OCI-LY7 (cell line): ENCODE data around the gene KSR1. TPM values are rescaled to one million over a fixed set of nuclear protein-coding genes. Genes with fewer than 3 reads are reported as not detected.

ENCODE experiments used
- BruUV-seq: library from RNA; stranded (reverse); fragments of 400-500 nt; replicated peaks from 2 replicates; lab custom pipeline; 2021; lab: Mats Ljungman, UMichigan
- CTCF ChIA-PET: fragments of 300-600 bp; sonication (Branson Sonifier 250); formaldehyde crosslinking; loops from one replicate; lab custom pipeline; 2022; ENCODE audit warnings: antibody characterized with exemption; ENCODE audit not compliant: unreplicated experiment; lab: Charles Lee
- POLR2A ChIA-PET: fragments of 300-600 bp; sonication (Branson Sonifier 250); formaldehyde crosslinking; loops from one replicate; lab custom pipeline; 2022; ENCODE audit warnings: antibody characterized with exemption; lab: Charles Lee
- DNase-seq: peaks from one replicate; pipeline ENCODE4 v3.0.0-alpha.2; 2015; ENCODE audit warnings: low spot score
- H2AFZ ChIP-seq: fragments of 200-600 bp; sonication (generic), shearing (Covaris generic); 2 replicates; pipeline ENCODE4 v1.6.1; 2014; ENCODE audit warnings: mild to moderate bottlenecking, antibody characterized with exemption, low read length, moderate library complexity
- H3K27ac ChIP-seq: fragments of 200-600 bp; sonication (generic); 2 replicates; pipeline ENCODE4 v1.5.1; 2014; ENCODE audit warnings: mixed run types, low read depth, mild to moderate bottlenecking, moderate library complexity, low read length, inconsistent platforms; ENCODE audit not compliant: poor library complexity, severe bottlenecking
- H3K36me3 ChIP-seq: fragments of 200-600 bp; sonication (generic); 2 replicates; pipeline ENCODE4 v1.6.1; 2014; ENCODE audit warnings: mild to moderate bottlenecking, antibody characterized with exemption, low read length, moderate library complexity, mixed read lengths; ENCODE audit not compliant: insufficient read depth
- H3K4me1 ChIP-seq: fragments of 200-600 bp; sonication (generic); 2 replicates; pipeline ENCODE4 v1.5.1; 2014; ENCODE audit warnings: mild to moderate bottlenecking, low read length; ENCODE audit not compliant: insufficient read depth, poor library complexity, severe bottlenecking
- H3K4me2 ChIP-seq: fragments of 200-600 bp; sonication (generic); 2 replicates; pipeline ENCODE4 v1.6.1; 2014; ENCODE audit warnings: mild to moderate bottlenecking, low read length
- H3K4me3 ChIP-seq: fragments of 200-600 bp; sonication (generic); 2 replicates; pipeline ENCODE4 v1.5.1; 2014; ENCODE audit warnings: mild to moderate bottlenecking, low read depth, low read length; ENCODE audit not compliant: poor library complexity, severe bottlenecking
- H3K79me2 ChIP-seq: fragments of 200-600 bp; sonication (generic); 2 replicates; pipeline ENCODE4 v1.6.1; 2016; ENCODE audit warnings: low read depth, mild to moderate bottlenecking, low read length, moderate library complexity, mixed read lengths; ENCODE audit not compliant: insufficient read depth
- H3K9me2 ChIP-seq: fragments of 200-600 bp; sonication (generic); 2 replicates; pipeline ENCODE4 v1.6.1; 2016; ENCODE audit warnings: mild to moderate bottlenecking, low read length, mixed read lengths; ENCODE audit not compliant: insufficient read depth
- H3K9me3 ChIP-seq: fragments of 200-600 bp; sonication (generic); 2 replicates; pipeline ENCODE4 v1.6.1; 2014; ENCODE audit warnings: mild to moderate bottlenecking, mixed run types, low read length, mixed read lengths
- H4K20me1 ChIP-seq: fragments of 200-600 bp; sonication (generic); 2 replicates; pipeline ENCODE4 v1.6.1; 2014; ENCODE audit warnings: mild to moderate bottlenecking, antibody characterized with exemption, low read length, moderate library complexity, mixed read lengths; ENCODE audit not compliant: insufficient read depth
- EZH2phosphoT487 ChIP-seq: fragments of 200-600 bp; sonication (generic); IDR thresholded peaks from 2 replicates; pipeline ENCODE4 v1.6.1; 2018; ENCODE audit warnings: low read depth, borderline replicate concordance, mild to moderate bottlenecking, mixed run types, antibody characterized with exemption, low read length, moderate library complexity, mixed read lengths
- intact Hi-C: fragments of 100-400 bp; cut with micrococcal nuclease; formaldehyde crosslinking; loops from one replicate; pipeline ENCODE4 v1.10.0; 2022; ENCODE audit not compliant: unreplicated experiment
- total RNA-seq, 2 experiments: library from RNA; depleted of rRNA in 1 of 2; stranded (reverse); fragments of >200 nt in 1 of 2; shearing (Covaris generic) in 1 of 2; gene quantifications; 2 replicates each; pipeline ENCODE4 v1.2.3, GENCODE V29; 2014 to 2022
- TF ChIP-seq, protein P1 (sequence below): fragments of 200-600 bp; sonication (generic); conservative IDR thresholded peaks from 2 replicates; pipeline ENCODE4 v1.5.1; 2014; ENCODE audit warnings: mild to moderate bottlenecking, antibody characterized with exemption, low read length, moderate library complexity, mixed read lengths

KSR1 gene
- total RNA-seq, 2 experiments from 2014 or later, result 2.2 to 4.1 TPM

DNA sequence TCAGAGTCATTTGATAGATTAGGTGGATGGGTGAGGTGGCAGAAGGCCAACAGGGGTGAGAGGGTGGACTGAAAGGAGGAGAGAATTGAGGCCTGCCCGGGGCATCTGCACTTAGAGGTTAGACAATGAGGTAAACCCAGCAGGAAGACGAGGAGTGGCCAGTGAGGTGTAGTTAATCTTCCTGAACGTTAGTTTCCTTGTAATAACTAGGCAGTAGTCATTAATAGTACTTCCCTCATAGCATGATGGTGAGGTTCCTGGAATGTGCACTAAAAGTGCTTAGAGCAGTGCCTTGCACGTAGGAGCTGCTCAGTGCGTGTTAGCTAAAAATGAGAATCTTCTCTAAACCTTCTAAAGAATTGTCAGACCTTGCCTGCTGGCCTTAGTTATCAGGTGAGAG, 13.5 kb upstream of the KSR1 start:
- Histone ChIP-seq H2AFZ (no peak overlapping the region), H3K9me3 (no peaks in the 10 kb centered on the region), H3K4me1 (no peaks in the 10 kb centered on the region), H3K27ac (no peak overlapping the region), H3K4me2 (no peak overlapping the region), H3K79me2 (no peaks in the 10 kb centered on the region), H3K4me3 (no peak overlapping the region), H4K20me1 (no peaks in the 10 kb centered on the region), H3K36me3 (no peaks in the 10 kb centered on the region), H3K9me2 (no peaks in the 10 kb centered on the region)
- intact Hi-C loops, result no loop called here
- CTCF ChIA-PET, result no interaction called here
- DNase-seq, result no peak
- TF ChIP-seq, protein P1, sequence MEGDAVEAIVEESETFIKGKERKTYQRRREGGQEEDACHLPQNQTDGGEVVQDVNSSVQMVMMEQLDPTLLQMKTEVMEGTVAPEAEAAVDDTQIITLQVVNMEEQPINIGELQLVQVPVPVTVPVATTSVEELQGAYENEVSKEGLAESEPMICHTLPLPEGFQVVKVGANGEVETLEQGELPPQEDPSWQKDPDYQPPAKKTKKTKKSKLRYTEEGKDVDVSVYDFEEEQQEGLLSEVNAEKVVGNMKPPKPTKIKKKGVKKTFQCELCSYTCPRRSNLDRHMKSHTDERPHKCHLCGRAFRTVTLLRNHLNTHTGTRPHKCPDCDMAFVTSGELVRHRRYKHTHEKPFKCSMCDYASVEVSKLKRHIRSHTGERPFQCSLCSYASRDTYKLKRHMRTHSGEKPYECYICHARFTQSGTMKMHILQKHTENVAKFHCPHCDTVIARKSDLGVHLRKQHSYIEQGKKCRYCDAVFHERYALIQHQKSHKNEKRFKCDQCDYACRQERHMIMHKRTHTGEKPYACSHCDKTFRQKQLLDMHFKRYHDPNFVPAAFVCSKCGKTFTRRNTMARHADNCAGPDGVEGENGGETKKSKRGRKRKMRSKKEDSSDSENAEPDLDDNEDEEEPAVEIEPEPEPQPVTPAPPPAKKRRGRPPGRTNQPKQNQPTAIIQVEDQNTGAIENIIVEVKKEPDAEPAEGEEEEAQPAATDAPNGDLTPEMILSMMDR, result no peak
- TF ChIP-seq EZH2phosphoT487, result no peak
- POLR2A ChIA-PET, result interaction anchor here (0.7 kb wide), 1 partner anchor 132 kb away, joined by 3 read pairs; no protein-coding TSS in a partner anchor
- BruUV-seq, result no TSS peak

- no peak overlapping the region for H3K4me2 ChIP-seq
- ChIA-PET POLR2A (interaction anchor here (0.7 kb wide), 1 partner anchor 131 kb away, joined by 3 read pairs; no protein-coding TSS in a partner anchor), CTCF (interaction anchor here (0.6 kb wide), 1 partner anchor 215 kb away, joined by 3 read pairs; no protein-coding TSS in a partner anchor)
- TF ChIP-seq, protein P1, result no peak
- TF ChIP-seq EZH2phosphoT487, result no peak
- intact Hi-C loops, result no loop called here
- H3K4me3 ChIP-seq, result no peak overlapping the region
- no peaks in the 10 kb centered on the region for H4K20me1 ChIP-seq
- H3K9me3 ChIP-seq, result no peaks in the 10 kb centered on the region
- no peaks in the 10 kb centered on the region for H3K4me1 ChIP-seq
- no peak overlapping the region for H2AFZ ChIP-seq
- no peak for DNase-seq
- no peaks in the 10 kb centered on the region for H3K9me2 ChIP-seq
- no peak overlapping the region for H3K27ac ChIP-seq
- no peaks in the 10 kb centered on the region for H3K36me3 ChIP-seq
- no peaks in the 10 kb centered on the region for H3K79me2 ChIP-seq
- no TSS peak for BruUV-seq
Measured at GRCh38 chr17:27443491-27443890, 12.8 kb upstream of the KSR1 start.

- ChIA-PET CTCF (no interaction called here), POLR2A (interaction anchor here (0.7 kb wide), 1 partner anchor 260 kb away, joined by 3 read pairs; no protein-coding TSS in a partner anchor)
- H3K9me2 ChIP-seq, result no peaks in the 10 kb centered on the region
- H3K4me3 ChIP-seq, result no peak overlapping the region
- no peaks in the 10 kb centered on the region for H3K79me2 ChIP-seq
- H2AFZ ChIP-seq, result no peak overlapping the region
- BruUV-seq, result no TSS peak
- DNase-seq, result no peak
- H3K4me1 ChIP-seq, result no peaks in the 10 kb centered on the region
- TF ChIP-seq EZH2phosphoT487, result no peak
- TF ChIP-seq, protein P1, result no peak
- no peak overlapping the region for H3K27ac ChIP-seq
- no peaks in the 10 kb centered on the region for H4K20me1 ChIP-seq
- no peaks in the 10 kb centered on the region for H3K36me3 ChIP-seq
- no peaks in the 10 kb centered on the region for H3K9me3 ChIP-seq
- intact Hi-C loops, result no loop called here
- no peak overlapping the region for H3K4me2 ChIP-seq
Measured at GRCh38 chr17:27445971-27446370, 10.3 kb upstream of the KSR1 start.
